ENCODE data around the gene TKTL1. TPM values are rescaled to one million over a fixed set of nuclear protein-coding genes. Genes with fewer than 3 reads are reported as not detected.

The TKTL1 gene
- total RNA-seq, 1 experiment from 2014 or later, result not detected

DNA sequence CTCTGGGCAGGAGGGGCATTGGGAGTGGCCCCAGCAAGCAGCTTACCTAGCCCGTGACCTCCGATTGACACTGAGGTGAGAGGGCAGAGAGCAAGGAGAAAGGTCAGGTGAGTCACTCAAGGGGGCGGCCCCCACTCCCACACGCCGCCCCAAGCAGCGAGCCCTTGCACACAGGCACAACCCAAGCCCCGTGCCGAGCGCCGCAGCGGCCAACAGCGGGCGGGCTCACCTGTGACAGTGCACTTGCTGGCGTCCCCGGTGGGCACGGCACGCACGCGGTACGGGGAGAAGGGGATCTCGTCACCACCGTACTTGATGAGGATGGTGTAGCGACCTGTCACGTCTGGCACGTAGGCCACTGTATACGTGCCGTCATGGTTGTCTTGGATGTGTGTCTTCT is 61.6 kb downstream of the TKTL1 start:
- H3K36me3 ChIP-seq (ENCODE audit: insufficient read depth, low read length), result no peaks in the 10 kb centered on the region
- H3K27me3 ChIP-seq (ENCODE audit: low read length), result no peaks in the 10 kb centered on the region
- H3K79me2 ChIP-seq (ENCODE audit: low read length), result no peaks in the 10 kb centered on the region
- no peak overlapping the region for H3K4me3 ChIP-seq (ENCODE audit: low read length)
- no peak overlapping the region for H2AFZ ChIP-seq (ENCODE audit: low read length)
- no peaks in the 10 kb centered on the region for H3K9me2 ChIP-seq (replicated peaks; ENCODE audit: insufficient read depth, low read length)
- H3K27ac ChIP-seq (ENCODE audit: low read length), result no peak overlapping the region
- no peak overlapping the region for H3K9ac ChIP-seq (ENCODE audit: low read length)
- H3K4me2 ChIP-seq (ENCODE audit: low read depth, low read length, poor library complexity, severe bottlenecking), result no peak overlapping the region
- no peaks in the 10 kb centered on the region for H4K20me1 ChIP-seq (ENCODE audit: insufficient read depth, low read depth, low read length)
- no peaks in the 10 kb centered on the region for H3K4me1 ChIP-seq (ENCODE audit: low read length)
- H3K9me3 ChIP-seq (ENCODE audit: low read length), result no peaks in the 10 kb centered on the region
- no peak for DNase-seq

DNA sequence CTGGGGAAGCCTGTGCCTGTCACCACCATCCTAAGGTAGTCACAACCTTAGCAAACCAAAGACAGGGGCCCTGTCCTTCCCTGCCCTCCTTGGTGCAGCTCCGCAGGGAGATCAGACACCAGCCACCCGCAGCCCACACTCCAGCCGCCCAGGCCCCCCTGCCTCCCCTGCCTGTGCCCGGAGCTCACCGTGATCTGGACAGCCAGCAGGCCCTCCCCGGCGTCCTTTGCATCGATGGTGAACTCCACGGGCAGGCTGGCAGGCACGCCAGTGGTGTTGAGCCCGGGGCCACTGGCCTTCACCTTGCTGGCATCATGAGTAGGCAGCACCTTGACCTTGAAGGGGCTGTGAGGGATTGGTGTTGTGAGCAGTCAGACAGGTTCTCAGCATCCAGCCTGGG is 62.4 kb downstream of the TKTL1 start:
- no peaks in the 10 kb centered on the region for H3K36me3 ChIP-seq (ENCODE audit: insufficient read depth, low read length)
- DNase-seq, result no peak
- H4K20me1 ChIP-seq (ENCODE audit: insufficient read depth, low read depth, low read length), result no peaks in the 10 kb centered on the region
- no peak overlapping the region for H3K4me2 ChIP-seq (ENCODE audit: low read depth, low read length, poor library complexity, severe bottlenecking)
- H3K9ac ChIP-seq (ENCODE audit: low read length), result no peak overlapping the region
- H3K79me2 ChIP-seq (ENCODE audit: low read length), result no peaks in the 10 kb centered on the region
- no peaks in the 10 kb centered on the region for H3K9me2 ChIP-seq (replicated peaks; ENCODE audit: insufficient read depth, low read length)
- H3K27ac ChIP-seq (ENCODE audit: low read length), result no peak overlapping the region
- H3K9me3 ChIP-seq (ENCODE audit: low read length), result no peaks in the 10 kb centered on the region
- no peaks in the 10 kb centered on the region for H3K27me3 ChIP-seq (ENCODE audit: low read length)
- no peak overlapping the region for H2AFZ ChIP-seq (ENCODE audit: low read length)
- no peak overlapping the region for H3K4me3 ChIP-seq (ENCODE audit: low read length)
- no peaks in the 10 kb centered on the region for H3K4me1 ChIP-seq (ENCODE audit: low read length)

- Histone ChIP-seq H3K4me3 (ENCODE audit: low read length) (no peak overlapping the region), H3K9me3 (ENCODE audit: low read length) (no peaks in the 10 kb centered on the region), H3K36me3 (ENCODE audit: insufficient read depth, low read length) (no peaks in the 10 kb centered on the region), H3K27me3 (ENCODE audit: low read length) (no peaks in the 10 kb centered on the region), H4K20me1 (ENCODE audit: insufficient read depth, low read depth, low read length) (no peaks in the 10 kb centered on the region), H3K79me2 (ENCODE audit: low read length) (no peaks in the 10 kb centered on the region), H3K4me2 (ENCODE audit: low read depth, low read length, poor library complexity, severe bottlenecking) (no peak overlapping the region), H3K9ac (ENCODE audit: low read length) (no peak overlapping the region), H3K9me2 (replicated peaks; ENCODE audit: insufficient read depth, low read length) (no peaks in the 10 kb centered on the region), H3K27ac (ENCODE audit: low read length) (no peak overlapping the region), H3K4me1 (ENCODE audit: low read length) (no peaks in the 10 kb centered on the region), H2AFZ (ENCODE audit: low read length) (no peak overlapping the region)
- no peak for DNase-seq
Measured at GRCh38 chrX:154358829-154359228, 63.2 kb downstream of the TKTL1 start.

GRCh38 chrX:154359362-154360154 is 64.0 kb downstream of the TKTL1 start:
- H3K27me3 ChIP-seq (ENCODE audit: low read length), result no peaks in the 10 kb centered on the region

DNA sequence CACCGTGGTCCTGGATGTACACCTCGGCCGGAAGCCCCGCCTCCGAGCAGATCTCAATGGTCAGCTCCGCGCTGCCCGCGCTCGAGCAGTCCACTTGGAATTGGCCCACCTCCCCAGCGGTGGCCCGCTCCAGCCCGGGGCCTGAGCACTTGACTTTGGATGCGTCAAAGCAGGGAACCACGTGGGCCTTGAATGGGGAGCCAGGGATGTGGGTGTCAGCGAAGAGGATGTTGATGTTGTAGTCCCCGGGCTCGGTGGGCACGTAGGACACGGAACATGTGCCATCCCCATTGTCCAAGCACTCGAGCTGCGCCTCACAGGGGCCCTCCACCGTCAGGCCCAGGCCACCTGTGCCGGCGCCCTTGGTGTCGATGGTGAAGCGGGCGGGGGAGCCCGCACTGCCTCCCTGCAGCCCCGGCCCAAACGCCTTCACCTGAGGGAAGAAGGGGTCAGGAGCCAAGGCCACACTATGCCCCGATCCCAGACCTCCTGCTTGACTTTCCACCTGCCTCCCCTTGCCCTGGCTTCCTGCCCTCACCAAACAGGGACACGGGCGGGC is 64.6 kb downstream of the TKTL1 start:
- DNase-seq, result no peak
- Histone ChIP-seq H3K27me3 (ENCODE audit: low read length) (no peaks in the 10 kb centered on the region), H3K9me3 (ENCODE audit: low read length) (no peaks in the 10 kb centered on the region), H2AFZ (ENCODE audit: low read length) (no peak overlapping the region), H3K9me2 (replicated peaks; ENCODE audit: insufficient read depth, low read length) (no peaks in the 10 kb centered on the region), H3K36me3 (ENCODE audit: insufficient read depth, low read length) (no peaks in the 10 kb centered on the region), H3K9ac (ENCODE audit: low read length) (no peak overlapping the region), H3K27ac (ENCODE audit: low read length) (no peak overlapping the region), H4K20me1 (ENCODE audit: insufficient read depth, low read depth, low read length) (no peaks in the 10 kb centered on the region), H3K79me2 (ENCODE audit: low read length) (no peaks in the 10 kb centered on the region), H3K4me2 (ENCODE audit: low read depth, low read length, poor library complexity, severe bottlenecking) (no peak overlapping the region), H3K4me1 (ENCODE audit: low read length) (no peaks in the 10 kb centered on the region), H3K4me3 (ENCODE audit: low read length) (no peak overlapping the region)

More at GRCh38 chrX:154359362-154360154, 64.0 kb downstream of the TKTL1 start:
- H3K4me2 ChIP-seq (ENCODE audit: low read depth, low read length, poor library complexity, severe bottlenecking), result no peak overlapping the region
- H3K4me1 ChIP-seq (ENCODE audit: low read length), result no peaks in the 10 kb centered on the region
- no peaks in the 10 kb centered on the region for H3K9me3 ChIP-seq (ENCODE audit: low read length)
- no peaks in the 10 kb centered on the region for H3K9me2 ChIP-seq (replicated peaks; ENCODE audit: insufficient read depth, low read length)
- H3K27ac ChIP-seq (ENCODE audit: low read length), result no peak overlapping the region
- DNase-seq, result no peak
- H2AFZ ChIP-seq (ENCODE audit: low read length), result no peak overlapping the region
- no peak overlapping the region for H3K4me3 ChIP-seq (ENCODE audit: low read length)
- H3K79me2 ChIP-seq (ENCODE audit: low read length), result no peaks in the 10 kb centered on the region
- H3K36me3 ChIP-seq (ENCODE audit: insufficient read depth, low read length), result no peaks in the 10 kb centered on the region
- H3K9ac ChIP-seq (ENCODE audit: low read length), result no peak overlapping the region
- no peaks in the 10 kb centered on the region for H4K20me1 ChIP-seq (ENCODE audit: insufficient read depth, low read depth, low read length)

DNA sequence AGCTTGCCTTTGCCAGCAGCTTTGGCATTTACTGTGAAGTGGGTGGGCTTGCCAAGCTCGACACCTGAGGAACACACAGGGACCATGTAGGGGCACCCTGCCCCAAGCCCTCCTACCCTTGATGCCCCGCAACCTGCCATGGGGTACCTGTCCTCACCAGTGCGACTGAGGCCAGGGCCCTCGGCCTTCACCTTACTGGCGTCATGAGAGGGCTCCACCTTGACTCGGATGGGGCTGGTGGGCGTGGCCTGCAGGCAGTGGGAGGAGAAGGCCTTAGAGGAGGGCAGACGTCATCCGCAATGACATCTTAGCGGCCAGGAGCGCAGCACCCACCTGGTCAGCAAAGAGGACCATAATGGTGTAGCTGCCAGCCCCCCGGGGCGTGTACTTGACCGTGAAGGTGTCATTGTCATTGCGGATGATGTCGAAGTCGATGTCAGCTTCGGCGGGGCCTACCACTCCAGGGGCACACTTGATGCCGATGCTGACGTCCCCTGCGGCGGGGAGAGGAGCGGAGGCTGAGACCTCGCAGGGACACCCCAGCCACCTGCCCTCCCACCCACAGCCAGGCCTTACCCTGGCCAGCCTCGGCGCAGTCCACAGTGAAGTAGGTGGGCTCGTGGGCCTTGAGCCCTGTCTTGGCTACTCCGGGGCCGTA is 66.6 kb downstream of the TKTL1 start:
- H3K79me2 ChIP-seq (ENCODE audit: low read length), result no peaks in the 10 kb centered on the region
- no peaks in the 10 kb centered on the region for H3K9me3 ChIP-seq (ENCODE audit: low read length)

GRCh38 chrX:154363706-154364439 is 68.3 kb downstream of the TKTL1 start:
- Histone ChIP-seq H3K9me3 (ENCODE audit: low read length) (no peaks in the 10 kb centered on the region), H3K4me3 (ENCODE audit: low read length) (no peak overlapping the region), H3K27me3 (ENCODE audit: low read length) (no peaks in the 10 kb centered on the region), H3K4me1 (ENCODE audit: low read length) (peaks cover 4% of the 10 kb centered on the region), H3K27ac (ENCODE audit: low read length) (no peak overlapping the region), H3K9me2 (replicated peaks; ENCODE audit: insufficient read depth, low read length) (no peaks in the 10 kb centered on the region), H2AFZ (ENCODE audit: low read length) (no peak overlapping the region), H3K36me3 (ENCODE audit: insufficient read depth, low read length) (no peaks in the 10 kb centered on the region), H4K20me1 (ENCODE audit: insufficient read depth, low read depth, low read length) (no peaks in the 10 kb centered on the region), H3K9ac (ENCODE audit: low read length) (no peak overlapping the region), H3K79me2 (ENCODE audit: low read length) (peaks cover 4% of the 10 kb centered on the region), H3K4me2 (ENCODE audit: low read depth, low read length, poor library complexity, severe bottlenecking) (no peak overlapping the region)
- DNase-seq, result no peak

More for the DNA sequence above, 66.6 kb downstream of the TKTL1 start:
- Histone ChIP-seq H3K27me3 (ENCODE audit: low read length) (no peaks in the 10 kb centered on the region), H3K9me2 (replicated peaks; ENCODE audit: insufficient read depth, low read length) (no peaks in the 10 kb centered on the region), H3K9ac (ENCODE audit: low read length) (no peak overlapping the region), H3K4me1 (ENCODE audit: low read length) (no peaks in the 10 kb centered on the region), H3K4me3 (ENCODE audit: low read length) (no peak overlapping the region), H3K36me3 (ENCODE audit: insufficient read depth, low read length) (no peaks in the 10 kb centered on the region), H4K20me1 (ENCODE audit: insufficient read depth, low read depth, low read length) (no peaks in the 10 kb centered on the region), H3K27ac (ENCODE audit: low read length) (no peak overlapping the region), H3K4me2 (ENCODE audit: low read depth, low read length, poor library complexity, severe bottlenecking) (no peak overlapping the region), H2AFZ (ENCODE audit: low read length) (no peak overlapping the region)
- DNase-seq, result no peak

DNA sequence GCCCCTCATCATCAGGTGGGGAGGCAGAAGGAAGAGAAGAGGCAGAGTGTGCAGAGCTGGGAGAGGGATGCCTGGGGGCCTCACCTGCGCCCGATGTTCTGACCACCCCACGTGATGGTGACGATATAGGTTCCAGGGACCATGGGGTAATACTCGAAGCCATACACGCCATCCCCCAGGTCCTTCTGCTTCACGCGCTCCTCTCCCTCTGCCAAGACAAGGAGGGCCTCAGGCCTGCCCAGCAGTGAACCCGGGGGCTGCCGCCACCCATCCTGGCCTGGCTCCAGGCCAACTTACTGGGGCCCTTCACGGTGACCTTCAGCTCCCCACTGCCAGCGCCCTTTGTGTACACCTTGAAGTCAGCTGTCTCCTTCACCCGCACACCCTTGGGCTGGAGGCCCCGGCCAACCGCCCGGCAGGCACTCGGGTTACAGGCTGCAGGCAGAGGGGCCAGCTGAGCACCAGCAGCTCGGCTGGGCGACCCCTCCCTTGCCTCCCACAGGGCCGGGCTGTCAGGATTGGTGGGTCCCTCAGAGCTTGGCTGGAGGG is 69.5 kb downstream of the TKTL1 start:
- Histone ChIP-seq H3K9ac (ENCODE audit: low read length) (no peak overlapping the region), H3K4me2 (ENCODE audit: low read depth, low read length, poor library complexity, severe bottlenecking) (no peak overlapping the region), H3K4me1 (ENCODE audit: low read length) (peaks cover 15% of the 10 kb centered on the region), H3K9me2 (replicated peaks; ENCODE audit: insufficient read depth, low read length) (no peaks in the 10 kb centered on the region), H3K4me3 (ENCODE audit: low read length) (no peak overlapping the region), H3K27me3 (ENCODE audit: low read length) (no peaks in the 10 kb centered on the region), H3K27ac (ENCODE audit: low read length) (no peak overlapping the region), H3K9me3 (ENCODE audit: low read length) (no peaks in the 10 kb centered on the region), H2AFZ (ENCODE audit: low read length) (no peak overlapping the region), H4K20me1 (ENCODE audit: insufficient read depth, low read depth, low read length) (no peaks in the 10 kb centered on the region), H3K36me3 (ENCODE audit: insufficient read depth, low read length) (no peaks in the 10 kb centered on the region), H3K79me2 (ENCODE audit: low read length) (peaks cover 15% of the 10 kb centered on the region)
- DNase-seq, result no peak

All from Karpas-422 (cell line).